Vagina (tissue), 2 donors: ENCODE measurements around the gene TEX22.

Source experiments
- CTCF ChIP-seq, 3 experiments: fragments of 450-650 bp in 2 of 3; fragments of 200-600 bp in 1 of 3; sonication (generic) in 1 of 3; IDR thresholded peaks; one replicate each; pipeline ENCODE4 v1.5.1; 2017 to 2019; ENCODE audit warnings: antibody characterized with exemption in 3 of 3, mild to moderate bottlenecking in 2 of 3, moderate library complexity in 2 of 3
- POLR2A ChIP-seq, 2 donors: fragments of 450-650 bp; IDR thresholded peaks; one replicate each; pipeline ENCODE4 v1.6.1; 2017; ENCODE audit warnings: antibody characterized with exemption in 2 of 2, mild to moderate bottlenecking in 2 of 2, moderate library complexity in 2 of 2
- POLR2AphosphoS5 ChIP-seq, 2 donors: sonication (generic); formaldehyde crosslinking; IDR thresholded peaks; one replicate each; pipeline ENCODE4 v1.9.0; 2017; ENCODE audit warnings: antibody characterized with exemption in 2 of 2, mild to moderate bottlenecking in 2 of 2, low read depth in 1 of 2; ENCODE audit not compliant: insufficient read depth in 1 of 2

- no peak for TF ChIP-seq CTCF (IDR thresholded peaks at IDR 0.05)
- no peak for TF ChIP-seq POLR2A (IDR thresholded peaks at IDR 0.05)
- no peak for TF ChIP-seq POLR2AphosphoS5 (IDR thresholded peaks at IDR 0.05; ENCODE audit: insufficient read depth in 1 of 2, low read depth in 1 of 2)
These were observed 39.4 kb upstream of the TEX22 start for GRCh38 chr14:105358943-105359342.
